ENCODE measurements around the gene CACNB2. TPM values are rescaled to one million over a fixed set of nuclear protein-coding genes. Genes with fewer than 3 reads are reported as not detected.

The CACNB2 gene
- polyA plus RNA-seq, 1 of the 3 experiments (the other 2 are of a cell fraction), result 0.74 TPM

DNA sequence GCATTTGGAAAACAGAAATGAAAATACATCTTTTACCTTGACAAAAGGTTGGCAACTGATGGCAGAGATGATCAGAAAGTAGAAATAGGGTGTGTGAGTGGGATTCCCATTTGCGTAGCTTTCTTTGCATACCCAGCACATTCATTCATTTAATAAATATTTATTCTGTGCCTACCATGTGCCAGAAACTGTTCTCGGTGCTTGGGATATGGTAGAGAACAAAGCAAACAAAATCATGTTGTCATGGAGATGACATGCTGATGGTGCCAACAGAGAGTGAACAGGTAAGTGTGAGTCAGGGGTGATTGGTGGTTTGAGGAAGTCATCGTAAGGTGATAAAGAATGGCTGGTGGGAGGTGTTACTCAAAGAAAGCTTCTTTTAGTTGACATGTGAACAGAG, 45.4 kb downstream of the CACNB2 start:
- CTCF ChIA-PET, result interaction anchor here (1.3 kb wide), 1 partner anchor 53 kb away, joined by 3 read pairs; no protein-coding TSS in a partner anchor
- POLR2A ChIA-PET, result no interaction called here
- H3K4me2 ChIP-seq, result no peak overlapping the region
- no peaks in the 10 kb centered on the region for H3K79me2 ChIP-seq (ENCODE audit: insufficient read depth)
- H3K4me3 ChIP-seq (ENCODE audit: low read depth in 2 of 2, low read length in 1 of 2), result no peak overlapping the region
- no peaks in the 10 kb centered on the region for H3K27me3 ChIP-seq (ENCODE audit: insufficient read depth)
- no peaks in the 10 kb centered on the region for H3K9me2 ChIP-seq
- no peaks in the 10 kb centered on the region for H3K4me1 ChIP-seq (ENCODE audit: control insufficient read depth in 1 of 2, insufficient read depth in 2 of 2, low read depth in 1 of 2, low read length in 1 of 2)
- no peaks in the 10 kb centered on the region for H3K9me3 ChIP-seq
- H3K36me3 ChIP-seq (replicated peaks in 1 of 2; ENCODE audit: control insufficient read depth in 1 of 2, insufficient read depth in 2 of 2, low read length in 1 of 2), result no peaks in the 10 kb centered on the region
- H3F3A ChIP-seq (replicated peaks; ENCODE audit: insufficient read depth), result no peaks in the 10 kb centered on the region
- H4K20me1 ChIP-seq (ENCODE audit: insufficient read depth), result no peaks in the 10 kb centered on the region
- no peak overlapping the region for H2AFZ ChIP-seq (ENCODE audit: low read depth)
- 70% methylated on average over 3 of the region's 3 CpGs for WGBS (ENCODE audit: low lambda C conversion rate)
- H3K9ac ChIP-seq, result no peak overlapping the region
- TF ChIP-seq YY1 (IDR thresholded peaks at IDR 0.05; ENCODE audit: low read depth) (no peak), ZBTB33 (IDR thresholded peaks at IDR 0.05; ENCODE audit: borderline replicate concordance, low read depth) (no peak), CHD2 (IDR thresholded peaks at IDR 0.05; ENCODE audit: low read length, partially characterized antibody) (no peak), TAF1 (IDR thresholded peaks at IDR 0.05; ENCODE audit: borderline replicate concordance, low read depth, low read length) (no peak), NFIC (IDR thresholded peaks at IDR 0.05; ENCODE audit: borderline replicate concordance) (no peak), GABPA (IDR thresholded peaks at IDR 0.05; ENCODE audit: low read depth) (no peak)
- TF ChIP-seq, protein P1, sequence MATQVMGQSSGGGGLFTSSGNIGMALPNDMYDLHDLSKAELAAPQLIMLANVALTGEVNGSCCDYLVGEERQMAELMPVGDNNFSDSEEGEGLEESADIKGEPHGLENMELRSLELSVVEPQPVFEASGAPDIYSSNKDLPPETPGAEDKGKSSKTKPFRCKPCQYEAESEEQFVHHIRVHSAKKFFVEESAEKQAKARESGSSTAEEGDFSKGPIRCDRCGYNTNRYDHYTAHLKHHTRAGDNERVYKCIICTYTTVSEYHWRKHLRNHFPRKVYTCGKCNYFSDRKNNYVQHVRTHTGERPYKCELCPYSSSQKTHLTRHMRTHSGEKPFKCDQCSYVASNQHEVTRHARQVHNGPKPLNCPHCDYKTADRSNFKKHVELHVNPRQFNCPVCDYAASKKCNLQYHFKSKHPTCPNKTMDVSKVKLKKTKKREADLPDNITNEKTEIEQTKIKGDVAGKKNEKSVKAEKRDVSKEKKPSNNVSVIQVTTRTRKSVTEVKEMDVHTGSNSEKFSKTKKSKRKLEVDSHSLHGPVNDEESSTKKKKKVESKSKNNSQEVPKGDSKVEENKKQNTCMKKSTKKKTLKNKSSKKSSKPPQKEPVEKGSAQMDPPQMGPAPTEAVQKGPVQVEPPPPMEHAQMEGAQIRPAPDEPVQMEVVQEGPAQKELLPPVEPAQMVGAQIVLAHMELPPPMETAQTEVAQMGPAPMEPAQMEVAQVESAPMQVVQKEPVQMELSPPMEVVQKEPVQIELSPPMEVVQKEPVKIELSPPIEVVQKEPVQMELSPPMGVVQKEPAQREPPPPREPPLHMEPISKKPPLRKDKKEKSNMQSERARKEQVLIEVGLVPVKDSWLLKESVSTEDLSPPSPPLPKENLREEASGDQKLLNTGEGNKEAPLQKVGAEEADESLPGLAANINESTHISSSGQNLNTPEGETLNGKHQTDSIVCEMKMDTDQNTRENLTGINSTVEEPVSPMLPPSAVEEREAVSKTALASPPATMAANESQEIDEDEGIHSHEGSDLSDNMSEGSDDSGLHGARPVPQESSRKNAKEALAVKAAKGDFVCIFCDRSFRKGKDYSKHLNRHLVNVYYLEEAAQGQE (IDR thresholded peaks at IDR 0.05; ENCODE audit: low read depth, low read length), result no peak
- H3K27ac ChIP-seq (ENCODE audit: low read depth in 2 of 2, low read length in 1 of 2), result no peak overlapping the region
- DNase-seq, result no peak

GRCh38 chr10:18190840-18191239, 50.6 kb downstream of the CACNB2 start:
- H3K79me2 ChIP-seq (ENCODE audit: insufficient read depth), result no peaks in the 10 kb centered on the region
- no peak overlapping the region for H3K9ac ChIP-seq
- ChIA-PET CTCF (interaction anchor here (0.6 kb wide), 1 partner anchor 12 kb away, joined by 4 read pairs; no protein-coding TSS in a partner anchor), POLR2A (no interaction called here)
- no peaks in the 10 kb centered on the region for H3K36me3 ChIP-seq (replicated peaks in 1 of 2; ENCODE audit: control insufficient read depth in 1 of 2, insufficient read depth in 2 of 2, low read length in 1 of 2)
- H3K9me3 ChIP-seq, result no peaks in the 10 kb centered on the region
- H3K27ac ChIP-seq (ENCODE audit: low read depth in 2 of 2, low read length in 1 of 2), result no peak overlapping the region
- no peak overlapping the region for H2AFZ ChIP-seq (ENCODE audit: low read depth)
- H3F3A ChIP-seq (replicated peaks; ENCODE audit: insufficient read depth), result no peaks in the 10 kb centered on the region
- no peaks in the 10 kb centered on the region for H3K9me2 ChIP-seq
- no peak overlapping the region for H3K4me2 ChIP-seq
- WGBS (ENCODE audit: low lambda C conversion rate), result 94% methylated on average over 4 of the region's 4 CpGs
- H3K4me1 ChIP-seq (ENCODE audit: control insufficient read depth in 1 of 2, insufficient read depth in 2 of 2, low read depth in 1 of 2, low read length in 1 of 2), result peaks cover 6 to 8% of the 10 kb centered on the region in 2 experiments; a peak in 3 of 4 replicates
- DNase-seq, result no peak
- H4K20me1 ChIP-seq (ENCODE audit: insufficient read depth), result no peaks in the 10 kb centered on the region
- H3K27me3 ChIP-seq (ENCODE audit: insufficient read depth), result no peaks in the 10 kb centered on the region
- no peak for TF ChIP-seq ZBTB33 (IDR thresholded peaks at IDR 0.05; ENCODE audit: borderline replicate concordance, low read depth)
- no peak overlapping the region for H3K4me3 ChIP-seq (ENCODE audit: low read depth in 2 of 2, low read length in 1 of 2)
